T-cell (primary cell): ENCODE data around the gene BTRC. TPM values are rescaled to one million over a fixed set of nuclear protein-coding genes. Genes with fewer than 3 reads are reported as not detected.

Experiments
- ATAC-seq, 4 experiments: fragments of 200-7000 bp in 3 of 4; fragments of 150-1000 bp in 1 of 4; cut with Tn5 transposase; replicated peaks in 1 of 4; 1 replicate in 3 of 4; 2 replicates in 1 of 4; pipeline ENCODE4 v1.10.0; 2021; ENCODE audit warnings: moderate library complexity in 3 of 4, mild to moderate bottlenecking in 2 of 4, moderate number of reproducible peaks in 1 of 4
- CTCF ChIA-PET, 2 donors: fragments of 300-600 bp; sonication (Branson Sonifier 250); formaldehyde crosslinking; loops; one replicate each; lab custom pipeline; 2022; ENCODE audit warnings: antibody characterized with exemption in 2 of 2; lab: Charles Lee
- POLR2A ChIA-PET, 2 donors: fragments of 300-600 bp; sonication (Branson Sonifier 250); formaldehyde crosslinking; loops; one replicate each; lab custom pipeline; 2022; ENCODE audit warnings: antibody characterized with exemption in 2 of 2; lab: Charles Lee
- DNase-seq, 35 experiments: peaks; one replicate each; pipeline versions ENCODE4 v3.0.0 to v3.0.0-alpha.2; 2013 to 2023
- H3K27ac ChIP-seq: one replicate; pipeline ENCODE4 v1.5.1; 2013; ENCODE audit warnings: low read length
- H3K27me3 ChIP-seq, 2 experiments: replicated peaks in 1 of 2; 1 replicate in 1 of 2; 2 replicates in 1 of 2; pipeline versions ENCODE4 v1.6.1 to v1.7.0; 2013; ENCODE audit warnings: low read length in 1 of 2, mixed read lengths in 1 of 2; ENCODE audit not compliant: control insufficient read depth in 2 of 2, insufficient read depth in 2 of 2; ENCODE audit errors: extremely low read depth in 1 of 2
- H3K36me3 ChIP-seq, 2 donors: 1 replicate in 1 of 2; 2 replicates in 1 of 2; pipeline versions ENCODE4 v1.6.1 to v1.7.0; 2013; ENCODE audit warnings: low read length in 1 of 2; ENCODE audit not compliant: control insufficient read depth in 2 of 2, insufficient read depth in 1 of 2; ENCODE audit errors: extremely low read depth in 1 of 2
- H3K4me1 ChIP-seq, 2 experiments: 1 replicate in 1 of 2; 2 replicates in 1 of 2; pipeline versions ENCODE4 v1.6.1 to v1.7.0; 2013; ENCODE audit warnings: low read length in 2 of 2, mixed read lengths in 1 of 2; ENCODE audit not compliant: insufficient read depth in 2 of 2, control insufficient read depth in 1 of 2; ENCODE audit errors: extremely low read depth in 1 of 2
- H3K4me3 ChIP-seq, 2 donors: 1 replicate in 1 of 2; 2 replicates in 1 of 2; pipeline versions ENCODE4 v1.5.1 to v1.7.0; 2013; ENCODE audit warnings: mild to moderate bottlenecking in 2 of 2, low read length in 1 of 2, moderate library complexity in 1 of 2; ENCODE audit not compliant: control insufficient read depth in 1 of 2; ENCODE audit errors: extremely low read depth in 1 of 2
- H3K9me3 ChIP-seq: 2 replicates; pipeline ENCODE4 v1.7.0; 2013
- H3K27ac Mint-ChIP-seq, 2 donors: one replicate each; pipeline ENCODE4 v1.8.0; 2020 to 2021; ENCODE audit warnings: mild to moderate bottlenecking in 2 of 2, mixed read lengths in 2 of 2
- H3K27me3 Mint-ChIP-seq, 2 donors: one replicate each; pipeline ENCODE4 v1.8.0; 2021 to 2022; ENCODE audit warnings: mixed read lengths in 2 of 2
- H3K36me3 Mint-ChIP-seq: one replicate; pipeline ENCODE4 v1.8.0; 2021; ENCODE audit warnings: mixed read lengths
- H3K4me1 Mint-ChIP-seq, 3 donors: one replicate each; pipeline ENCODE4 v1.8.0; 2020 to 2022; ENCODE audit warnings: mixed read lengths in 3 of 3, mild to moderate bottlenecking in 1 of 3
- H3K4me3 Mint-ChIP-seq, 3 donors: one replicate each; pipeline ENCODE4 v1.8.0; 2020 to 2022; ENCODE audit warnings: mild to moderate bottlenecking in 3 of 3, mixed read lengths in 3 of 3, moderate library complexity in 3 of 3
- H3K9me3 Mint-ChIP-seq, 3 donors: one replicate each; pipeline ENCODE4 v1.8.0; 2020 to 2022; ENCODE audit warnings: mixed read lengths in 3 of 3
- WGBS: methylation state at CpG from one replicate; pipeline ENCODE4 v1.1.5; 2013; ENCODE audit warnings: missing lambda C conversion rate; ENCODE audit not compliant: insufficient coverage; 5-methylcytosine and 5-hydroxymethylcytosine counted together
- total RNA-seq, 35 experiments: library from RNA in 6 of 35; stranded (reverse) in 6 of 35; fragments of 120-200 nt in 1 of 35; gene quantifications; one replicate each; pipeline versions ENCODE4 v1.2.1 to v1.2.4 and lab custom pipeline; 2013 to 2026

The BTRC gene
- total RNA-seq, 5 donors from 2014 or later (not counting 1 experiment from before 2014, with no cell fraction given): 15.7 to 23.2 (median 17.3) TPM

DNA sequence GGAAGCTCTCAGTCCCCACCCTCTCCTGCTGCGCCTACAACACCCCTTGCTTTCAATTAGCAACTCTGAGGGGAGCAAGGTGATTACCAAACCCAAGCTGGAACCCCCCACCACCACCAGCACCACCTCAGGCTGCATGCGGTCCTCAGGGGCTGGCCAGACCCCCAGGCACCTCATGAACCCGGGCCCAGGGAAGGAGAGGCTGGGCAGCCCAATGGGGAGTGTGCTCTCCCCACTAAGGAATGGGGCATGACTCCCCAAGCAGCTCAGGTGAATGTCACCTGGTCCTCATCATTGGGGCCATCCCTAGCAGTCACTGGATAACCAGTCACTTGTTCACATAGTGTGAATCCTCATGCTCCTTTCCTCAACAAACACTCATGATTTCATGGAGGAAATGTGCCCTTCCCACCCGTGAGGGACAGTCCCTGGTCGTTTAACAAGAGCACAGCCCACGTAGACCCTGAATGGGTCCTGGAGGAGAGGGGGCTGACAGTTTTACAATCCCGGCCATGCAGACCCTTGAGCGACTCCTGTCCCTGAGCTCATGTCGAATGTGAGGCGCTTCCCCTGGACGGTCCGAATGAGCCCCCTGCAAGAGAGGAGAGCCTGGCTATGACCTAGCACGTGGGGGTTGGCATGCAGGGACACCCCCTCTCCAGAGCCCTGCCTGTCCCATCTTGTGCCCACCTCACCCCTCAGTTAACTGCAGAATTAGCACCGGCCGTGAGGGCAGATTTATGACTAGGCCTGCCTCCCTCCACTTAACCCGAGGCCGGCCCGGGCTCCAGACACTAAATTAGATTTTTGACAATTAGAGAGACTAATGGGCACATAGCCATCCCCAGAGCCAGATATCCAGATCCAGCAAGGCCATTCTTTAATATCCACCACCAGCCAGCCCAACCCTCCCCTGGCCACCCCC, 205.0 kb downstream of the BTRC start:
- Mint-ChIP-seq H3K36me3 (peaks cover 13% of the 10 kb centered on the region), H3K4me3 (no peak overlapping the region), H3K9me3 (no peaks in the 10 kb centered on the region), H3K27me3 (peaks cover 5 to 13% of the 10 kb centered on the region in 2 donors), H3K4me1 (peaks cover 21 to 29% (median 28%) of the 10 kb centered on the region in 3 donors), H3K27ac (peak overlapping the region in 1 of 2 donors; percentile 61)
- no peak for ATAC-seq
- Histone ChIP-seq H3K4me1 (peaks cover 0 to 15% of the 10 kb centered on the region in 2 experiments), H3K27ac (no peak overlapping the region), H3K4me3 (no peak overlapping the region), H3K27me3 (peaks cover 0 to 26% of the 10 kb centered on the region in 2 experiments), H3K9me3 (no peaks in the 10 kb centered on the region), H3K36me3 (peaks cover 0 to 4% of the 10 kb centered on the region in 2 donors)
- ChIA-PET POLR2A (no interaction called here), CTCF (no interaction called here)
- DNase-seq: no peak
- 84% methylated on average over 14 of the region's 18 CpGs for WGBS

DNA sequence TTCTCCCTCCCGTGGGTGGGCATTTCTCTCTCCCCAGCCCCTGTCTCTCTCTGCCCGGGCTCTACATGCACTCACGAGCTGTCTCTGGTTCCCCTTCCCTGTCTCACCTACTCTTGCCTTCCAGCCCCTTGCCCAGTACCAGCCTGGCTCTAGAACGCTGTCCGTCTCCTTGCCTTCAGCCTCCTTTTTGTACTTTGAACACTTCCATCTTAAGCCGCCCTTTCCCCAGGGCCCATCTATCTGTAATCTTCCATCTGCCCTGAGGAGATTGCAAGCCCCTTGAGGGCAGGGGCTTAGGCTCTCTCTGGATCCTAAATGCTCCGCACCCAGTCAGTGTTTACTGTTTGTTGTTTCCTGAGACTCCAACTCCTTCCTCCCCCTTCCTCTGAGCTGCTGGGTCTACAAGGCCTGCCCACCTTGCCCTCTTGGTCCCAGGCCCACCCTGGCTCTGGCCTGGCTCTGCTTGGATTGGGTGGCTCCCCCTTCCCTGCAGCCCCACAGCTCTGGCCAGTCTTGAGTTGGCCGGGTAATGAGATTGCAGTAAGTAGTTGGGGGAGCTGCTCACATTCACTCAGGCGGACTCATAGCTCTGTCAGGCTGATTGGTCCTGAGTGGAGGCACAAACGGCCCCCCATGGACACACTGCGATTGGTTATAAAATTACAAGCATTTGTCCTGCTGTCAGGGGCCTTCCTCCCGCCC, 205.8 kb downstream of the BTRC start:
- POLR2A ChIA-PET: no interaction called here
- peak overlapping the region in 1 of 2 donors; percentile 8 for H3K27ac Mint-ChIP-seq
- Histone ChIP-seq H3K4me3 (no peak overlapping the region), H3K9me3 (no peaks in the 10 kb centered on the region), H3K36me3 (no peaks in the 10 kb centered on the region), H3K27me3 (peaks cover 0 to 32% of the 10 kb centered on the region in 2 experiments), H3K27ac (no peak overlapping the region), H3K4me1 (peaks cover 0 to 15% of the 10 kb centered on the region in 2 experiments)
- DNase-seq (no peak), ATAC-seq (no peak)
- 88% methylated on average over 10 of the region's 12 CpGs for WGBS
- H3K36me3 Mint-ChIP-seq: peaks cover 6% of the 10 kb centered on the region
- no peak overlapping the region for H3K4me3 Mint-ChIP-seq
- H3K27me3 Mint-ChIP-seq: peaks cover 10 to 17% of the 10 kb centered on the region in 2 donors
- no peaks in the 10 kb centered on the region for H3K9me3 Mint-ChIP-seq
- H3K4me1 Mint-ChIP-seq: peaks cover 21 to 29% (median 28%) of the 10 kb centered on the region in 3 donors
- CTCF ChIA-PET: no interaction called here

DNA sequence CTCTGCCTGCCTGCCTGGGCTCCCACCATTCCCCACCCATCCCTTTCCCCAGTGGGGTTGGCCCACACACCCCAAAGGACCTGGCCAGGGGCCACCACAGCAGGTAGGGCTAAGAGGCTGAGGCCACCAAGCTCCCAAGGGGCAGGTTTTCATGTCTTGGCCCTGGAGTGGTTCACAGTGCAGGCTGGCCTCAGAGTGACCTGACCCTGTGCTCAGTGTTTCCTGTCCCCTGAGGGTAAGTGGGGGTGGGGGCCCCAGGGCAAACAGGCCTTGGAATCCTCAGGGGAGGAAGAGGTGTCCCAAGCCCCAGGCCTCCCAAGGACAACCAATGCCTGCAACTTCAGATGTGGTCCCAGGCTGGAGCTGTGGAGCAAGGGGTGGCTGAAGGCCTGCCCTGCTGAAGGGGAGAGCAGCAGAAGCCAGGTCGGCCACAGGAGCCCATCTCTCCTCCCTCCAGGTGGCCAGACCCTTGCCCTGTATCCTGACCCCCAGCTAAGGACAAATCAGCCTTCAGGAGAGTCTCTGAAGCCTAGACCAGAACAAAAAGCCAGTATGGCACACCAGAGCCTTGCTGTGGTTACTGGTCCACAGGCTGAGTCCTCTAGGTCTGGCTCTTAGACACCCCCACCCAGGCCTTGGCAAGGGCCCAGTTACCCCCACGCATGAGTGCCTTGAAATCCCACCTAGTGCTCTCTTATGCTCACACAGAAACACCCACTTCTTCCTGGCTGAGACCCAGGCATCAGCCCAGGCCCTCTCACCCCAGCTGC, 206.5 kb downstream of the BTRC start:
- no peak for ATAC-seq
- no peak for DNase-seq
- peaks cover 21 to 29% (median 28%) of the 10 kb centered on the region in 3 donors for H3K4me1 Mint-ChIP-seq
- Histone ChIP-seq H3K36me3 (no peaks in the 10 kb centered on the region), H3K4me1 (peaks cover 0 to 15% of the 10 kb centered on the region in 2 experiments), H3K27ac (no peak overlapping the region), H3K27me3 (peaks cover 4 to 40% of the 10 kb centered on the region in 2 experiments), H3K4me3 (no peak overlapping the region), H3K9me3 (no peaks in the 10 kb centered on the region)
- ChIA-PET POLR2A (no interaction called here), CTCF (no interaction called here)
- no peaks in the 10 kb centered on the region for H3K9me3 Mint-ChIP-seq
- 50% methylated on average over 1 of the region's 2 CpGs for WGBS
- peaks cover 16 to 24% of the 10 kb centered on the region in 2 donors for H3K27me3 Mint-ChIP-seq
- H3K27ac Mint-ChIP-seq: no peak overlapping the region
- H3K36me3 Mint-ChIP-seq: peaks cover under 1% of the 10 kb centered on the region
- H3K4me3 Mint-ChIP-seq: no peak overlapping the region

DNA sequence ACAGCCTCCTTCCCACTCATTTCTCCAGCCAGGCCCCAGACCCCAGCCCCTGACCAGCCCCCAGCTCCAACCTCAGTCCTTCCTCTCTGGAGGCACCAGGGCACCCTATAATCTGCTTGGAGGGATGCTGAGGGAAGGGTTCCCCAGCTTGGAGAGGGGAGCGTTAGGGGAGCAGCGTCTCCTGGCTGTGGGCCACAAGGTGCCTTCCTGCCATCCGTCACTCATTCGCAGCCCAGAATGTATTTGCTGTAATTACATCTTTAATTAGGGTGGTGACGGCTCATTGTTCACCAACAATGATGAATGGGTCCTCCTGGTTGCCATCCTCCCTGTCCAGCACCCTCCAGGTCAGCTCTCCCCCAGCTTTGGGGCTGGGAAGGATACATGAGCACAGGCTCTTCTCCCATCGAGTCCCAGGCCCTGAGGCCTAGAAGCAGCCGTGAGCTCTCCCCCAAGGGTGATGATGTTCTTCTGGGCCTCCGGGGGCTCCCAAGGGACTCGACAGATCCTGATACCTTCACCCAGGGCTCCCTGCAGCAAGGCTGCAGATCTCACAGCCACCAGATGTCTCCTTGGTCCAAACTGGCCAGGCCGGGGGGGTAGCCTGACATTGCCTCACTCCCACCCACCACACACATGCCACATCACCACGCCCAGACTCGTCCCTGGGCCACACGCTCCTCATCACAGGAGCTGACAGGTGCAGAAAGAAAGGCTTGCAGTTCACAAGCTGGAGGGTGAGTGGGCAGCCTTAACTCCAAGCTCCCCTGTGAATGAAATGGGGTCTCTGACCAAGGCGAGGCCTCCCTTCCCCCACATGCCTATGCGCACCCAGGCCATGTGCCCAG, 207.3 kb downstream of the BTRC start:
- ATAC-seq (no peak), DNase-seq (no peak)
- no peaks in the 10 kb centered on the region for H3K36me3 Mint-ChIP-seq
- ChIA-PET POLR2A (interaction anchor here in 1 of 2 donors (0.5 kb wide), 1 partner anchor 173 kb away, joined by 4 read pairs; no protein-coding TSS in a partner anchor), CTCF (no interaction called here)
- H3K4me3 Mint-ChIP-seq: no peak overlapping the region
- H3K27ac Mint-ChIP-seq: no peak overlapping the region
- Histone ChIP-seq H3K36me3 (no peaks in the 10 kb centered on the region), H3K27me3 (peaks cover 4 to 48% of the 10 kb centered on the region in 2 experiments), H3K4me1 (peaks cover 0 to 17% of the 10 kb centered on the region in 2 experiments), H3K4me3 (no peak overlapping the region), H3K27ac (no peak overlapping the region), H3K9me3 (no peaks in the 10 kb centered on the region)
- peaks cover 24 to 32% of the 10 kb centered on the region in 2 donors for H3K27me3 Mint-ChIP-seq
- H3K9me3 Mint-ChIP-seq: no peaks in the 10 kb centered on the region
- peaks cover 21 to 30% (median 29%) of the 10 kb centered on the region in 3 donors for H3K4me1 Mint-ChIP-seq
- WGBS: 89% methylated on average over 4 of the region's 15 CpGs

DNA sequence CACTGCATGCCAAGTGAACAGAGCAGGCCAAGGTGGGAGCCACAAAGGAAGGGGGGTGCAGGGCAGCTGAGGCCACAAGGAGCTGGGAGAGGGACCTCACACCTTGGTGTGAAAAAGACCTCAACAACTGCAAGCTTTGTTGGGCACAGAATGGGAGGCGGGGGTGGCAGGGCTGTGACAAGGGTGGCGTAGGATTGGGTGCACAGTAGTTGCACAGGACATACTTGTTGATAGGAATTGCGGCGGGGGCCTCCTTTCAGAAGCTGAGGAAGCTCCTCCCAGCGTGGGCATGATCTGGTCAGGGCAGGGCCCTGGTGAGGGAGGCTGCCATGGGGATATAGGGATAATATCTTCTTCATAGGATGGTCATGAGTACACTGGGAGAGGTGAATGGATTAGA, 208.3 kb downstream of the BTRC start:
- H3K36me3 ChIP-seq: no peaks in the 10 kb centered on the region
- H3K9me3 ChIP-seq: no peaks in the 10 kb centered on the region
- DNase-seq (no peak), ATAC-seq (no peak)
- POLR2A ChIA-PET: no interaction called here
- peaks cover 23 to 31% (median 26%) of the 10 kb centered on the region in 3 donors for H3K4me1 Mint-ChIP-seq
- no peaks in the 10 kb centered on the region for H3K9me3 Mint-ChIP-seq
- 93% methylated on average over 4 of the region's 5 CpGs for WGBS
- CTCF ChIA-PET: no interaction called here
- no peaks in the 10 kb centered on the region for H3K36me3 Mint-ChIP-seq
- H3K27ac ChIP-seq: no peak overlapping the region
- no peak overlapping the region for H3K4me3 Mint-ChIP-seq
- no peak overlapping the region for H3K4me3 ChIP-seq
- H3K4me1 ChIP-seq: peaks cover 0 to 22% of the 10 kb centered on the region in 2 experiments
- H3K27me3 Mint-ChIP-seq: peaks cover 30 to 38% of the 10 kb centered on the region in 2 donors
- peaks cover 7 to 53% of the 10 kb centered on the region in 2 experiments for H3K27me3 ChIP-seq
- no peak overlapping the region for H3K27ac Mint-ChIP-seq
